ENCODE measurements around the gene FAM3A. TPM values are rescaled to one million over a fixed set of nuclear protein-coding genes. Genes with fewer than 3 reads are reported as not detected.

Gene FAM3A
- total RNA-seq, 1 experiment from 2014 or later: 69.2 TPM

DNA sequence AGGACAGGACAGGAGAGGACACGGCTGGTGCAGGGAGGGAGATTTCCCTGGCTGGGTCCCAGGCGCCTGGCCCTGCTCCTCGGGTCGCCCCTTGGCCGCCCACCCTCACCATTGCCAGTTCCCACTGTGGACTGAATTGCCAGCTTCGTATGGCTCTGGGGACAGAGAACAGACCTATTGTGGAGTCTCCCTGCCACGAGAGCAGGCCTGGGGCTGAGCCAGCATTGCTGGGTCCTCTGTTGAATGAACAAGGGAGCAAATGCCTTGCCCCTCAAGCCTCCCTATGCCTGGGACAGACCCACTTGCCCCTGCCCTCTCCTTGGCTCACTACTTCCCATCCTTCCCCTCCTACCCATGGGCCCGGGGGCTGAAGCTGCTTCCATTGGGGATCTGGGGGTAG is 53.6 kb downstream of the FAM3A start:
- CTCF ChIA-PET: no interaction called here
- Histone ChIP-seq H4K20me1 (ENCODE audit: low read length) (no peaks in the 10 kb centered on the region), H3K9me3 (ENCODE audit: low read length) (no peaks in the 10 kb centered on the region), H3K9me2 (replicated peaks; ENCODE audit: low read length) (no peaks in the 10 kb centered on the region), H3K4me1 (ENCODE audit: insufficient read depth, low read length) (no peaks in the 10 kb centered on the region), H3K4me3 (ENCODE audit: low read length) (no peak overlapping the region), H3K9ac (ENCODE audit: low read length) (no peak overlapping the region), H2AFZ (ENCODE audit: low read length) (no peak overlapping the region), H3K79me2 (ENCODE audit: low read length) (peaks cover 17% of the 10 kb centered on the region), H3K36me3 (ENCODE audit: low read depth, low read length) (no peaks in the 10 kb centered on the region), H3K27me3 (ENCODE audit: low read length) (no peaks in the 10 kb centered on the region), H3F3A (ENCODE audit: low read length, unreplicated experiment) (no peaks in the 10 kb centered on the region), H3K27ac (ENCODE audit: low read length) (no peak overlapping the region), H3K4me2 (ENCODE audit: low read length) (no peak overlapping the region)
- no peak for ATAC-seq
- TF ChIP-seq, protein P1, sequence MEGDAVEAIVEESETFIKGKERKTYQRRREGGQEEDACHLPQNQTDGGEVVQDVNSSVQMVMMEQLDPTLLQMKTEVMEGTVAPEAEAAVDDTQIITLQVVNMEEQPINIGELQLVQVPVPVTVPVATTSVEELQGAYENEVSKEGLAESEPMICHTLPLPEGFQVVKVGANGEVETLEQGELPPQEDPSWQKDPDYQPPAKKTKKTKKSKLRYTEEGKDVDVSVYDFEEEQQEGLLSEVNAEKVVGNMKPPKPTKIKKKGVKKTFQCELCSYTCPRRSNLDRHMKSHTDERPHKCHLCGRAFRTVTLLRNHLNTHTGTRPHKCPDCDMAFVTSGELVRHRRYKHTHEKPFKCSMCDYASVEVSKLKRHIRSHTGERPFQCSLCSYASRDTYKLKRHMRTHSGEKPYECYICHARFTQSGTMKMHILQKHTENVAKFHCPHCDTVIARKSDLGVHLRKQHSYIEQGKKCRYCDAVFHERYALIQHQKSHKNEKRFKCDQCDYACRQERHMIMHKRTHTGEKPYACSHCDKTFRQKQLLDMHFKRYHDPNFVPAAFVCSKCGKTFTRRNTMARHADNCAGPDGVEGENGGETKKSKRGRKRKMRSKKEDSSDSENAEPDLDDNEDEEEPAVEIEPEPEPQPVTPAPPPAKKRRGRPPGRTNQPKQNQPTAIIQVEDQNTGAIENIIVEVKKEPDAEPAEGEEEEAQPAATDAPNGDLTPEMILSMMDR (conservative IDR thresholded peaks at IDR 0.05; ENCODE audit: low read depth, low read length): no peak
- TF ChIP-seq EZH2 (IDR thresholded peaks at IDR 0.05; ENCODE audit: low read length, unreplicated experiment) (no peak), EZH2phosphoT487 (IDR thresholded peaks at IDR 0.05; ENCODE audit: borderline replicate concordance, low read length) (no peak)
- POLR2A ChIA-PET (ENCODE audit: unreplicated experiment): no interaction called here
- intact Hi-C loops (cut with micrococcal nuclease): no loop called here
- no TSS peak for BruUV-seq (replicated peaks)
- DNase-seq: no peak

DNA sequence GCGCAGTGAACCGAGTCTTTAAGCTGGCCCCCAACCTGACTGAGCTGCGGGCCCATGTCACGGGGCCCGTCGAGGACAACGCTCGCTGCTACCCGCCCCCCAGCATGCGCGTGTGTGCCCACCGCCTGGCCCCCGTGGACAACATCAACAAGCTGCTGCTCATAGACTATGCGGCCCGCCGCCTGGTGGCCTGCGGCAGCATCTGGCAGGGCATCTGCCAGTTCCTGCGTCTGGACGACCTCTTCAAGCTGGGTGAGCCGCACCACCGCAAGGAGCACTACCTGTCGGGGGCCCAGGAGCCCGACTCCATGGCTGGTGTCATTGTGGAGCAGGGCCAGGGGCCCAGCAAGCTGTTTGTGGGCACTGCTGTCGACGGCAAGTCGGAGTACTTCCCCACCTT is 55.7 kb downstream of the FAM3A start:
- no TSS peak for BruUV-seq (replicated peaks)
- Histone ChIP-seq H3K4me2 (ENCODE audit: low read length) (no peak overlapping the region), H2AFZ (ENCODE audit: low read length) (no peak overlapping the region), H3K9ac (ENCODE audit: low read length) (no peak overlapping the region), H3F3A (ENCODE audit: low read length, unreplicated experiment) (no peaks in the 10 kb centered on the region), H3K36me3 (ENCODE audit: low read depth, low read length) (no peaks in the 10 kb centered on the region), H3K27ac (ENCODE audit: low read length) (no peak overlapping the region), H3K9me2 (replicated peaks; ENCODE audit: low read length) (no peaks in the 10 kb centered on the region), H3K4me1 (ENCODE audit: insufficient read depth, low read length) (no peaks in the 10 kb centered on the region), H3K79me2 (ENCODE audit: low read length) (peaks cover 17% of the 10 kb centered on the region), H3K27me3 (ENCODE audit: low read length) (no peaks in the 10 kb centered on the region), H4K20me1 (ENCODE audit: low read length) (no peaks in the 10 kb centered on the region), H3K9me3 (ENCODE audit: low read length) (no peaks in the 10 kb centered on the region), H3K4me3 (ENCODE audit: low read length) (no peak overlapping the region)
- POLR2A ChIA-PET (ENCODE audit: unreplicated experiment): no interaction called here
- TF ChIP-seq EZH2phosphoT487 (IDR thresholded peaks at IDR 0.05; ENCODE audit: borderline replicate concordance, low read length): no peak
- TF ChIP-seq, protein P1 (conservative IDR thresholded peaks at IDR 0.05; ENCODE audit: low read depth, low read length): no peak
- no peak for TF ChIP-seq EZH2 (IDR thresholded peaks at IDR 0.05; ENCODE audit: low read length, unreplicated experiment)
- no peak for ATAC-seq
- CTCF ChIA-PET: no interaction called here
- intact Hi-C loops (cut with micrococcal nuclease): no loop called here
- no peak for DNase-seq

DNA sequence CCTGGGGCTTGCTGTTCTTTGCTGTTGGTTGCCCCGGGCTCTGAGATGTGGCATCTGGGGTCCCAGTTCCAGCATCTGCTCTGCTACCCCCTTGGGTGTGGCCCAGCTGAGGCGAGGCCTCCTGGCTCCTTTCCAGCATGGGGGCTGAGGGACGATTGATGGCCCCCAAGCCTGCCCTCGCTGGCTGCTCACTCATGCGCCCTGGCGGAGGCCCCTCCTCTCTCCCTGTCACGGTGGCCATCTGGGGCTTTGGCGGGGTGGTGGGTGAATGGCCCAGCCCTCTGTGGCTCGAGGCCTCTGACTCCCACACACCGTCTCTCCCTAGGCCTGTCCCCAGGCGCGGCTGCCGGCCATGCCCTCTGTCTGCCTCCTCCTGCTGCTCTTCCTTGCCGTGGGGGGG is 56.2 kb downstream of the FAM3A start:
- no peak for TF ChIP-seq EZH2 (IDR thresholded peaks at IDR 0.05; ENCODE audit: low read length, unreplicated experiment)
- TF ChIP-seq EZH2phosphoT487 (IDR thresholded peaks at IDR 0.05; ENCODE audit: borderline replicate concordance, low read length): no peak
- TF ChIP-seq, protein P1 (conservative IDR thresholded peaks at IDR 0.05; ENCODE audit: low read depth, low read length): no peak
- CTCF ChIA-PET: no interaction called here
- no TSS peak for BruUV-seq (replicated peaks)
- DNase-seq (no peak), ATAC-seq (no peak)
- intact Hi-C loops (cut with micrococcal nuclease): loop anchor here (10.0 kb wide), 1 partner anchor 65 kb away; the partner anchor contains the start of gene RPL10
- Histone ChIP-seq H3K9ac (ENCODE audit: low read length) (no peak overlapping the region), H3K27me3 (ENCODE audit: low read length) (no peaks in the 10 kb centered on the region), H3K79me2 (ENCODE audit: low read length) (peaks cover 17% of the 10 kb centered on the region), H2AFZ (ENCODE audit: low read length) (no peak overlapping the region), H3K4me1 (ENCODE audit: insufficient read depth, low read length) (no peaks in the 10 kb centered on the region), H3K36me3 (ENCODE audit: low read depth, low read length) (no peaks in the 10 kb centered on the region), H3K4me2 (ENCODE audit: low read length) (peak overlapping the region; percentile 96), H3K27ac (ENCODE audit: low read length) (no peak overlapping the region), H3F3A (ENCODE audit: low read length, unreplicated experiment) (no peaks in the 10 kb centered on the region), H3K4me3 (ENCODE audit: low read length) (peak overlapping the region; percentile 82), H3K9me2 (replicated peaks; ENCODE audit: low read length) (no peaks in the 10 kb centered on the region), H3K9me3 (ENCODE audit: low read length) (no peaks in the 10 kb centered on the region), H4K20me1 (ENCODE audit: low read length) (no peaks in the 10 kb centered on the region)
- POLR2A ChIA-PET (ENCODE audit: unreplicated experiment): no interaction called here
